ENCODE data around the gene NECTIN1.

The NECTIN1 gene

GRCh38 chr11:119593346-119593745 is 135.7 kb downstream of the NECTIN1 start:
- H3K4me2 ChIP-seq (ENCODE audit: low read depth, low read length, poor library complexity, severe bottlenecking) = no peak overlapping the region
- no peak overlapping the region for H3K27ac ChIP-seq (ENCODE audit: low read depth, low read length)
- H4K20me1 ChIP-seq (ENCODE audit: low read depth, low read length) = no peaks in the 10 kb centered on the region
- H2AFZ ChIP-seq (ENCODE audit: low read depth, low read length, severe bottlenecking) = no peak overlapping the region
- H3K4me3 ChIP-seq (ENCODE audit: insufficient read depth, low read length, poor library complexity, severe bottlenecking) = no peak overlapping the region
- H3K9ac ChIP-seq (ENCODE audit: low read length) = no peak overlapping the region
- H3F3A ChIP-seq (ENCODE audit: insufficient read depth) = no peaks in the 10 kb centered on the region
- no peak for TF ChIP-seq EZH2phosphoT487 (conservative IDR thresholded peaks at IDR 0.05; ENCODE audit: low read length)
- no peak for TF ChIP-seq CTCF (IDR thresholded peaks at IDR 0.05; ENCODE audit: insufficient read depth, low read length, poor library complexity, severe bottlenecking)
- H3K9me2 ChIP-seq (replicated peaks; ENCODE audit: insufficient read depth, low read length) = no peaks in the 10 kb centered on the region
- H3K27me3 ChIP-seq (ENCODE audit: low read length) = no peaks in the 10 kb centered on the region
- no peaks in the 10 kb centered on the region for H3K36me3 ChIP-seq (ENCODE audit: low read length)
- H3K79me2 ChIP-seq (ENCODE audit: insufficient read depth, low read length) = no peaks in the 10 kb centered on the region
- no peaks in the 10 kb centered on the region for H3K9me3 ChIP-seq (ENCODE audit: insufficient read depth, low read length)

- H2AFZ ChIP-seq (ENCODE audit: low read depth, low read length, severe bottlenecking) = no peak overlapping the region
- H3K4me2 ChIP-seq (ENCODE audit: low read depth, low read length, poor library complexity, severe bottlenecking) = no peak overlapping the region
- H3K79me2 ChIP-seq (ENCODE audit: insufficient read depth, low read length) = no peaks in the 10 kb centered on the region
- H3K9me3 ChIP-seq (ENCODE audit: insufficient read depth, low read length) = no peaks in the 10 kb centered on the region
- H3K9ac ChIP-seq (ENCODE audit: low read length) = no peak overlapping the region
- H3K27ac ChIP-seq (ENCODE audit: low read depth, low read length) = no peak overlapping the region
- H3K9me2 ChIP-seq (replicated peaks; ENCODE audit: insufficient read depth, low read length) = no peaks in the 10 kb centered on the region
- no peaks in the 10 kb centered on the region for H4K20me1 ChIP-seq (ENCODE audit: low read depth, low read length)
- TF ChIP-seq EZH2phosphoT487 (conservative IDR thresholded peaks at IDR 0.05; ENCODE audit: low read length) (no peak), CTCF (IDR thresholded peaks at IDR 0.05; ENCODE audit: insufficient read depth, low read length, poor library complexity, severe bottlenecking) (no peak)
- H3K36me3 ChIP-seq (ENCODE audit: low read length) = no peaks in the 10 kb centered on the region
- H3K27me3 ChIP-seq (ENCODE audit: low read length) = no peaks in the 10 kb centered on the region
- no peaks in the 10 kb centered on the region for H3F3A ChIP-seq (ENCODE audit: insufficient read depth)
- H3K4me3 ChIP-seq (ENCODE audit: insufficient read depth, low read length, poor library complexity, severe bottlenecking) = no peak overlapping the region
Observed at GRCh38 chr11:119592642-119593041, 136.4 kb downstream of the NECTIN1 start.

GRCh38 chr11:119591836-119592310 is 137.1 kb downstream of the NECTIN1 start:
- Histone ChIP-seq H3K4me3 (ENCODE audit: insufficient read depth, low read length, poor library complexity, severe bottlenecking) (no peak overlapping the region), H3K36me3 (ENCODE audit: low read length) (no peaks in the 10 kb centered on the region), H3K9me3 (ENCODE audit: insufficient read depth, low read length) (no peaks in the 10 kb centered on the region), H2AFZ (ENCODE audit: low read depth, low read length, severe bottlenecking) (no peak overlapping the region), H3K27me3 (ENCODE audit: low read length) (no peaks in the 10 kb centered on the region), H3K4me2 (ENCODE audit: low read depth, low read length, poor library complexity, severe bottlenecking) (no peak overlapping the region), H3K9ac (ENCODE audit: low read length) (no peak overlapping the region), H3K9me2 (replicated peaks; ENCODE audit: insufficient read depth, low read length) (no peaks in the 10 kb centered on the region), H4K20me1 (ENCODE audit: low read depth, low read length) (no peaks in the 10 kb centered on the region), H3K27ac (ENCODE audit: low read depth, low read length) (no peak overlapping the region), H3F3A (ENCODE audit: insufficient read depth) (no peaks in the 10 kb centered on the region), H3K79me2 (ENCODE audit: insufficient read depth, low read length) (no peaks in the 10 kb centered on the region)
- TF ChIP-seq CTCF (IDR thresholded peaks at IDR 0.05; ENCODE audit: insufficient read depth, low read length, poor library complexity, severe bottlenecking) (no peak), EZH2phosphoT487 (conservative IDR thresholded peaks at IDR 0.05; ENCODE audit: low read length) (no peak)
